Activated CD4-positive, CD25-positive, alpha-beta regulatory T cell treated with anti-CD3 and anti-CD28 coated beads, Interleukin-2, amount 50 U/mL, for 16 hours (primary cell): ENCODE results near the gene GCH1.
"Not testable (repeated sequence)": the region's sequence is repeated elsewhere in the genome, so short reads cannot be mapped to it uniquely, and the experiment has no call there.

Experiments used
- DNase-seq: peaks from one replicate; pipeline ENCODE4 v3.0.0-alpha.2; 2020; ENCODE audit warnings: low read depth, low spot score

GCH1 gene

DNA sequence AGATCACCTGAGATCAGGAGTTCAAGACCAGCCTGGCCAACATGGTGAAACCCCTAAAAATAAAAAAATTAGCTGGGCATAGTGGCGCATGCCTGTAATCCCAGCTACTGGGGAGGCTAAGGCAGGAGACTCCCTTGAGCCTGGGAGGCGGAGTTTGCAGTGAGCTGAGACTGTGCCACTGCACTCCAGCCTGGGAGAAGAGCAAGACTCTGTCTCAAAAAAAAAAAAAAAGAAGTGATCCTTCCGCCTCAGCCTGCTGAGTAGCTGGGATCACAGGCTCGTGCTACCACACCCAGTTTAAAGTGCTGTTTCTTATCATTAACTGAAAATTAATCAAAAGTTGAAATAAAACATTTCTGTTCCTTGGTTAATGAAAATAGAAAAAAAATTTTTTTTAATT lies 6.3 kb upstream of the GCH1 start:
- not testable (repeated sequence) for DNase-seq

DNA sequence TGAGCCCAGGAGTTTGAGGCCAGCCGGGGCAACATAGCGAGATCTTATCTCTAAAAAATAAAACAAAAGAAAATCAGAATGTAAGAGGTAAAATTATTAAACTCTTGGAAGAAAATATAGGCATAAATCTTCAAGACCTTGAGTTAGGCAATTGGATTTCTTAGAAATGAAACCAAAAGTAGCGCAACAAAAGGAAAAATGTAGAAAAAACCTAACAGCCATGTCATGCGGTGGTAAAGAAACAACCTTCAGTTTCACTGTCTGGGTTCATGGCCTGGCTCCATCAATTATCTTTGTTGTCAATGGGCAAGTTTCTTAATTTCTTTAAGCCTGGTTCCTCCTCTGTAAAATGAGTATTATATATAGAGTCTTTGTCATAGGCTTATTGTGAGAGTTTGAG lies 5.6 kb upstream of the GCH1 start:
- no peak for DNase-seq

DNA sequence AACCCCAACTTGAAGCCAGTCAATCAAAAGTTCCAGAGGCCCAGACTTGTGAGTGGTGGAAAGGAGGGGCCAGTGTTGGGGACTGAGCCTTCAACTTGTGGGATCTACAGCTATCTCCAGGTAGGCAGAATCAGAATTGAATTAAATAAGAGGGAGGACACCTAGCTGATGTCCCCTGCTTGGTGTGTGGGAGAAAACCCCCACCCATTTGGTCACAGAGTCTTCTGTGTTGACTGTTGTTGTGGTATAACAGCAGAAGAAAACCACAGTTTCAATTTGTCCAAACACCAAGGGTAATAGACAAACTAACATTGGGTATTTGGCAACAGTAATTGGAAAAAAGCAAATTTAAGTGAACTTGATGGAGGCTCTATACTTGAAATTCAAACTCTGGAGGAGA lies 3.4 kb upstream of the GCH1 start:
- DNase-seq = no peak

DNA sequence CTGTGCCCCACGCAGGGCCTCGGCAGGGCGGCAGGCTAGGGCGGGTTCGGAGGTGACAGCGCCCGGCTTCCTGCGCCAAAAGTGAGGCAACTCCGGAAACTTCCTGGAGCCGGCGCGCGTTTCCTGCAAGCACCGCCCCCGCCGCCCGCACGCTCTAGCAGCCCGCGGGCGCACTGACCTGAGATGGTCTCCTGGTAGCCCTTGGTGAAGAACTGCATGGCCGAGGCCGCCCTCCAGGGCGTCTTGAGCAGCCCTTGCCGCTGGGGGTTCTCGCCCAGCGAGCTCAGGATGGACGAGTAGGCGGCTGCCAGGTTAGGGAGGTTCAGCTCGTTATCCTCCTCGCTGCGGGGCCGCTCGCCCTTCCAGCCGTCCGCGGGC lies 494 bp downstream of the GCH1 start:
- peak; percentile 55 for DNase-seq

DNA sequence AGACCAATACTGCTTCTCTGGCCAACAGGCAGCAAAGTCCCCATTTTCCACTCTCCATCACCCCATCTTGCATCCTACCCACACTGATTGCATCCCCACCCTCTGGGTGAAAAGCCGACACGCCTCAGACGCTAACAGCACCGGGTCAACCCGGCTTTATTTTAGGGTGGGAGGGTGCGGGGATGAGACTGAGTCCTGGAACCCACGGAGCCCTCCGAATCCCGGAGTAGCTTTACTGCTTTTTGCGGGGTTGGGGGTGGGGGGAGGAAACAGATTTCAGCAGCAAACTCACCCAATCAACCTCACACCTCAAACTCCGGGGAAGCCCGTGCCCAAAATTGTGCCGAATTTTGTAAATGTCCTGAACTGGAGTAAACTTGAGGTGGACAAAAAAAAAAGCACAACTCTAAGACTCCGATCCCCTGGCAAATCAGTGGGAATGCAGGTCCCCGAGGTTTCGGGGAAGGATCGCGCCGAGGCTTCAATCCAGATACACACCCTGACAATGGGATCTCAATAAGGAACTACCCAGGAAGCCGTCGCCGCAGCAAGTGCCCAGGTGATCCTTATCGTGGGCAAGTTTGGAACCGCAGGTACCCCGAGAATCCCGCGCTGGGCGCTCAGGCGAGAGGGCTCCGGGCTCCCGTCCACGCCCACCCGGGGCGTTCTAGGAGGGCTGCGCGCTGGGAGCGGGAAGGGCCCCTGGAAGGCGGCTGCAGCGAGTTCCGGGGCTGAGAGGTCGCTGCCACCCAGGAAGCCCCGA lies 1.1 kb downstream of the GCH1 start:
- no peak for DNase-seq

DNA sequence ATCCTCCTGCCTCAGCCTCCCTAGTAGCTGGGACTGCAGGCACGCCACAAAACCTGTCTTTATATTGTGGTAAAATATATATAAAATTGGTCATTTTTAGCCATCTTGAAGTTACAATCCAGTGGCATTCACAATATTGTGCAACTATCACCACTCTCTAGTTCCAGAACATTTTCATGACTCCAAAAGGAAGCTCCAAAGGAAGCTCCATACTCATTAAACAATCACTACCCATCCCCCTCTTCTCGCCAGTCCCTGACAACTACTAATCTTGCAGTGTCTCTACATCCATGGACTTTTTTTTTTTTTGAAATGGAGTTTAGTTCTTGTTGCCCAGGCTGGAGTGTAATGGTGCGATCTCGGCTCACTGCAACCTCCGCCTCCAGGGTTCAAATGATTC lies 3.1 kb downstream of the GCH1 start:
- DNase-seq = no peak

DNA sequence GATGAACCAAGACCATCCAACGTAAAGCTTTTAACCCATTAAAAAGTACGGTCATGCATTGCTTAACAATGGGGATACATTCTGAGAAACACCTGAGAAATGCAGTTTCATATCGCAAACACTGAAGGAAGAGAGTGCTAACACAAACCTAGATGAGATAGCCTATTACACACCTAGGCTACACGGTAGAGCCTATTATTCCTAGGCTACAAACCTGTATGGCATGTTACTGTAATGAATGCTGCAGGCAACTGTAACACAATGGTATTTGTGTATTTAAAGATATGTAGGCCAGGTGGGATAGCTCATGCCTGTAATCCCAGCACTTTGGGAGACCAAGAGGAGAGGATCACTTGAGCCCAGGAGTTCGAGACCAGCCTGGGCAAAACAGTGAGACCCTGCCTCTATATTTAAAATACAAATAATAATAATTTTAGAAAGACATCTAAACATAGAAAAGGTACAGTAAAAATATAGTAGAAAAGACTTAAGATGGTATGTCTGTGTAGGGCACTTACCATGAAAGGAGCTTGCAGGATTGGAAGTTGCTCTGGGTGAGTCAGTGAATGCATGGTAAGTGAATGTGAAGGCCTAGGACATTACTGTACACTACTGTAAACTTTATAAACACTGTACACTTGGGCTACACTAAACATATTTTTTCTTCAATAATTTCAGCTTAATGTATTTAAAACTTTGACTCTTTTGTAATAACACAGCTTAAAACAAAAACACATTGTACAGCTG lies 4.6 kb downstream of the GCH1 start:
- DNase-seq = not testable (repeated sequence)

DNA sequence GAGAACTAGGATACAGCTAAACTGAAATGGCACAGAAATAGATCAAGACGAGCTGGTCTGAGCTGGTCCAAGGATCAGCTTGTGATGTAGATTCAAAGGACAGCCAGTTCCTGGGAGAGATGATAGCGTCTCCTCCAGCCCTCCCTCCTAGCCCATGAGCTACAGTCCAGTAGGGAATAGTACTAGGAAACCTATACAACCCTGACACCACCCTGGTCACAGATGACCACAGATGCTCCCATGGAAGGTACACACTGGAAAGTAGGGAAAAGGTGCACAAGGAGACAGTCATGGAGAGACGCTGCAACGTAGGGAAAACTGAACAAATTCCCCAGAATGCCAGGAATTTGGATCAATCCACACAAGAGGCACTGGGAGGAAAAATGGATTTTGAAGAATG lies 6.9 kb downstream of the GCH1 start:
- no peak for DNase-seq

DNA sequence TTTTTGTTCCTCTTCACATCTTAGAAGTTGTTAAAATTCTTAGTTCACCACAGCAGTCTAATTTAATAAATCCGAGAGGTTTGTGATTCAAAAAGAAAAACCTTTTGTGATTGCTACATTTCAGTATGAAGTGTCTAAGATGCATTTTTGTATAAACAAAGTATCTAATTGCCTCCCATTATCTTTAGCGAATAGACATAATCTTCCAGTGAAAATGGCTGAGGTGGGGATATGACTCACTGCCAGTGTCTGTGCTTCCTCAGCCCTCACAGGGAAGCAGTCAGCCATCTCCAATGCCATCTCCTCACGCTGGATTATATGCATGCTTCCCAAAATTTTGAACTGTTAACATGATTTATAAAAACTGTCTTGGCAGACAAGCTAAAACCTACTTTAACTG lies 7.6 kb downstream of the GCH1 start:
- no peak for DNase-seq

DNA sequence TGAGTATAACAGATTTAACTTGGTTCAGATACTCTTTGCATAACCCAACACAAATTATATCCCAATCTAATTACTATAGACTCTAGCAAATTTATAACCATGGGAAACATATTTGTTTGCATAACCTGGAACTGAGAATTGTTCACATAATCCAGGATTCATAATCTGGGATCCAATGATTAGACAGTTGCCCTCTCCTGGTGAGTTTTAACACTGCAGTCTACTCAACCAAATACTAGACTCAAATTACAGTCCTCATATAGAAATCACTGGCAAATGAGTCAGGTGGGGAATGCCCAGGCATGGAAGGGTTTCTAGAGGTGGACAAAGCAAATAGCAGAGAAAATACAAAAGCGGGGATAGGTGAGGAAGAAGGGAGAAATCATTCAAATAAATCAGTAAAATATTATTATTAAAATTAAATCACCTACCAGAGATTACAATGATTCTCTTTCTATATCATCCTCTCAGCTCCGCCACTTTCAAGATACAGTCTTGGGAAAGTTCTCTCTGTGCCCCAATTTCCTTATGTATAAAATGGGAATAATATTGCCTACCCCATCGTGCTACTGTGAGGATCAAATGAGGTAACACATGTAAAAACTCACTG lies 9.4 kb downstream of the GCH1 start:
- no peak for DNase-seq

DNA sequence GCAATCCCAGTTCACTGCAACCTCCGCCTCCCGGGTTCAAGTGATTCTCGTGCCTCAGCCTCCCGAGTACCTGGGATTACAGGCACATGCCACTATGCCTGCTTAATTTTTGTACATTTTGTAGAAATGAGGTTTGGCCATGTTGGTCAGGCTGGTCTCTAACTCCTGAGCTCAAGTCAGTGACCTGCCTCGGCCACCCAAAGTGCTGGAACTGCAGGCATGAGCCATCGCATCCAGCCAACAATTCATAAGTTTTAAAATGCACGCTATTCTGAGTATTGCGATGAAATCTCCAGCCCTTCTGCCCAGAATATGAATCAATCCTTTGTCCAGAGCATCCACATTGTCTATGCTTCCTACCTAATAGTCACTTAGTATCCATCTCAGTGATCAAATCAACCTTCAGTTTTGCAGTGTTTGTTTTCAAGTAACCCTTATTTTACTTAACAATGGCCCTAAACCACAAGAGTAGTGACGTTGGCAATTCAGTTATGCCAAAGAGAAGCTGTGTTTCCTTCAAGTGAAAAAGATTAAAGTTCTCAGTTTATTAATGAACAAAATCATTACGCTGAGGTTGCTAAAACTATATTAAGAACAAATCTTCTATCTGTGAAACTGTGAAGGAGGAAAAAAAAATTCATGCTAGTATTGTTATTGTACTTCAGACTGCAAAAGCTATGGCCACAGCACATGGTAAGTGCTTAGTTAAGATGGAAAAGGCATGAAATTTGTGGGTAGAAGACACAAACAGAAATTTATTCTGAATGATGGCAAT lies 11.0 kb downstream of the GCH1 start:
- DNase-seq = no peak

DNA sequence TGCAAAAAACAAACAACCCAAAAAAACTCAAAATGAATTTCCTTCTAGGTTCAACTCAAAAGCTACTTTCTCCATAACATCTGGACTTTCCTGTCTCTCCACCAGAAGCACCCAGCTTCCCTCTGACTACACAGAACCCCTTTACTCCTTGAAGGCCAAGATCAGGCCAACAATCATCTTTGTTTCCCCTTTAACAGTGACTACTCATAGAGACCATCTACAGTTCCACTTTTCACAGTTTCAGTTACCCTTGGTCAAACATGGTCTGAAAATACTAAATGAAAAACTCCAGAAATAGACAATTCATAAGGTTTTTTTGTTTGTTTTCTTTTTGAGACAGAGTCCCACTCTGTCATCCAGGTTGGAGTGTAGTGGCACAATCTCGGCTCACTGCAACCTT lies 11.8 kb downstream of the GCH1 start:
- DNase-seq = no peak

DNA sequence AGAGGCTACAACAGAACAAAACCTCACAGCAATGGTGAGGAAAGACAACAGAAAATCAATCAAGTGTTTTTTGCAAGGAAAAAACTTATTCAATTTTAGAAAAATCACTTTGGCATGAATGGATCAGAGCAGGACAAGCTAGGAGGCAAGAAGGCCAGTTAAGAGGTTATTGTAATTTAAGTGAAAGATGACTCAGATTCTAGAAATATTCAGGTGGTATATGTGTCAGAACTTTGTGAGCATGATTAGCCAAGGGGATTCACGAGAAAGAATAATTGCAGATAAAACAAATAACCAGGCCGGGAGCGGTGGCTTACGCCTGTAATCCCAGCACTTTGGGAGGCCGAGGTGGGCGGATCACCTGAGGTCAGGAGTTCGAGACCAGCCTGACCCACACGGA lies 12.7 kb downstream of the GCH1 start:
- no peak for DNase-seq

DNA sequence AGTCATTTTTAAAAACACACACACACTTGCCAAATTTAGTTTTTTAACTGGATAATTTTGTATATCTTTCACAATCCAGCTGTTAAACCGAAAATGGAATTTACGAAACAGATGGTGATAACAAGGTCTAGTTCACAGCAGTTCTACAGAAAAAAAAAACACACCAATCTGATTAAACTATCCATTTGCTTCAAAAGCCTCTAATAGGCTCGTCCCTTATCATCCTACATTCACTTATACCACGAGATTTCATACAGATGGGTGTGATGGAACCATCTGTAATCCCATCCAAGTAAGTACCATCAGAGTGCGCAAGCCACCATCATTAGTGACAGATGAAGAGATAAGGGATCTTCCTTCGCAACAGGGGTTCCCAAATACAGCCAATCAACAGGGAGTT lies 20.1 kb downstream of the GCH1 start:
- no peak for DNase-seq

DNA sequence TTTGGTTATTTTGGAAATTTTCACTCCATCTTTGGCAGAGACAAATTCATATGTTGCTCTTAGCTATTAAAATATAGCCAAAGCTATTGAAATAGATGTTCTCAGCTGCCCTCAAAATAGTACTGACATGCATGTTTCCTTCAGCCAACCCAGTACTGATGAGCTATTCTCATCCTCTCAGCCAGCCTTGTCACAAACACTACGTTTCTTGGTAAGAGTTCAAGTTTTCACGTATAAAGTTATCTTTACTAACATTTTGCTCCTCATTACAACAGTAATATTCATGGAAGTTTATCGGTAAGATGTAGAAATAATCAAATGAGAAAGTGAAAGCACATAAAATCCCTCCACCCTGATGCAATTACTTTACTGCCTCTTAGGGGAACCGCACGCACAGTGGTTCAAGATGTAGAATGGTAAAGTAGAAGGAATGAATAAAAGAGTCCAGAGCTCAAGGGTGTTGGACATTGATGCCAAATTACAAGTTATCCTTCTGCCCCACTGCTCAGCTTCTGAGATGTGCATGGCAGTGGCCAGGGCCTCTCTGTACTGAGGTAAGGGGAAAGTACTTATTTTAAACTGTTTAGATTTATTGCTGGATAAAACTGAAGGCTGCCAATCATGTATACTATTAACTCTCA lies 20.7 kb downstream of the GCH1 start:
- no peak for DNase-seq

DNA sequence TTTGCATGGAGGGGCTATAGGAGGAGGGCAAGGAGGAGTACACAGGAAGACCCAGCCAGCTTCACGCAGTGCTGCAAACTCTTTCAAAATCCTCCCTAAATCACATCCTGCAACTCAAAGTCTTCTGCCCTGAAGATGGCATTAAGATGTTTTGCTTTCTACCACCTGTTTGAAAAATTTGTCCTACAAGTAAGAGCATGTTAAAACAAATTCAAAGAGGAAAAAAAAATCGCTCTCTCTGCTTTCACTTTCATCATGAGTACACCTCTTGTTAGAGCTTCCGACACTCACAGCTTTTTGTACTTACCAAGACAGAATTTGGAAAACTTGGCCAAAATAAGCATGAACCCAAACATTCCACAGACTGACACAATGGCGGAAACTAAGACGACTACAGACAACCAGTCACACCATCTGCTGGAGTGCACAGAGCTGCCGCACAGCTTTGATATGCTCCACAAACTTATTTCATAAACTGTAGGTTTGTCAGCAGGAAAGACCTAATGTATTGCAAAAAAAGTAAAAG lies 21.3 kb downstream of the GCH1 start:
- DNase-seq = no peak

DNA sequence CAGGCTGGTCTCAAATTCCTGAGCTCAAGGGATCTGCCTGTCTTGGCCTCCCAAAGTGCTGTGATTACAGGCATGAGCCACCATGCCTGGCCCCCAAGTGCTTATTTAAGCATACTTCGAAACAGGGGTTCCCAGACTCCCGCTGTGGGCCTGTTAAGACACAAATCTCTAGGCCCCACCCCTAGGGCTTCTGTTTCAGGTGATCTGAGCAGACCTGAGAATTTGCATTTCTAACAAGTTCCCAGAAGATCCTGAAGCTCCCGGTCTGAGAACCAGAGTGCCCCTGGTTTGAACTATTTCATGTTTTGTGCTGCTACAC lies 25.0 kb downstream of the GCH1 start:
- DNase-seq = no peak

DNA sequence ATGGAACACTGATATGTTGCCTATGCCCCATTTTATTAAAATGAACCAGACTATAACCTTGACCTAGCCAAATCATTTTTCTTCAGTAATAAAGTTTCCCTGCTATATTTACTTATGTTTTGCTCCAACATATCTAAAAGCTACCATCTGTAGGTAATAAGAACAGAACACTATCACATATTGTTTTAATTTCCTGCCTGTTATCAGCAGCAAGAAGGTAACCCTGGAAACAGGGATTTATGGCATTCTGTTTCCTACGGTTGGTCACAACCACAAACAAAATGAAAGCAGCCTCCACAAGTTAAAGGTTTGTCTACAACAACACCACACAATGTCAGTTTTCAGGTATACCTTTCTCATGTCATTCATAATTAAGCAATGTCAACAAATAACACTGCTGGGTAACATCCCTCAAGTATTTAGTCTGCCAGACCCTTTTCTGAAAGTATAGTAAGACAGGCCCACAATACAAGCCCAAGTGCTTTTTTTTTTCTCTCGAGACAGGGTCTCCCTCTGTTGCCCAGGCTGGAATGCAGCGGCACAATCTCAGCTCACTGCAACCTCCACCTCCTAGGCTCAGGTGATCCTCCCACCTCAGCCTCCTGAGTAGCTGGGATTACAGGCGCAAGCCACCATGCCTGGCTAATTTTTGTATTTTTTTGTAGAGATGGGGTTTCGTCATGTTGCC lies 25.5 kb downstream of the GCH1 start:
- DNase-seq = no peak

DNA sequence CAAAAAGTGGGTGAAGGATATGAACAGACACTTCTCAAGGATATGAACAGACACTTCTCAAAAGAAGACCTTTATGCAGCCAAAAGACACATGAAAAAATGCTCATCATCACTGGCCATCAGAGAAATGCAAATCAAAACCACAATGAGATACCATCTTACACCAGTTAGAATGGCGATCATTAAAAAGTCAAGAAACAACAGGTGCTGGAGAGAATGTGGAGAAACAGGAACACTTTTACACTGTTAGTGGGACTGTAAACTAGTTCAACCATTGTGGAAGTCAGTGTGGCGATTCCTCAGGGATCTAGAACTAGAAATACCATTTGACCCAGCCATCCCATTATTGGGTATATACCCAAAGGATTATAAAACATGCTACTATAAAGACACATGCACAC lies 27.0 kb downstream of the GCH1 start:
- DNase-seq = not testable (repeated sequence)

DNA sequence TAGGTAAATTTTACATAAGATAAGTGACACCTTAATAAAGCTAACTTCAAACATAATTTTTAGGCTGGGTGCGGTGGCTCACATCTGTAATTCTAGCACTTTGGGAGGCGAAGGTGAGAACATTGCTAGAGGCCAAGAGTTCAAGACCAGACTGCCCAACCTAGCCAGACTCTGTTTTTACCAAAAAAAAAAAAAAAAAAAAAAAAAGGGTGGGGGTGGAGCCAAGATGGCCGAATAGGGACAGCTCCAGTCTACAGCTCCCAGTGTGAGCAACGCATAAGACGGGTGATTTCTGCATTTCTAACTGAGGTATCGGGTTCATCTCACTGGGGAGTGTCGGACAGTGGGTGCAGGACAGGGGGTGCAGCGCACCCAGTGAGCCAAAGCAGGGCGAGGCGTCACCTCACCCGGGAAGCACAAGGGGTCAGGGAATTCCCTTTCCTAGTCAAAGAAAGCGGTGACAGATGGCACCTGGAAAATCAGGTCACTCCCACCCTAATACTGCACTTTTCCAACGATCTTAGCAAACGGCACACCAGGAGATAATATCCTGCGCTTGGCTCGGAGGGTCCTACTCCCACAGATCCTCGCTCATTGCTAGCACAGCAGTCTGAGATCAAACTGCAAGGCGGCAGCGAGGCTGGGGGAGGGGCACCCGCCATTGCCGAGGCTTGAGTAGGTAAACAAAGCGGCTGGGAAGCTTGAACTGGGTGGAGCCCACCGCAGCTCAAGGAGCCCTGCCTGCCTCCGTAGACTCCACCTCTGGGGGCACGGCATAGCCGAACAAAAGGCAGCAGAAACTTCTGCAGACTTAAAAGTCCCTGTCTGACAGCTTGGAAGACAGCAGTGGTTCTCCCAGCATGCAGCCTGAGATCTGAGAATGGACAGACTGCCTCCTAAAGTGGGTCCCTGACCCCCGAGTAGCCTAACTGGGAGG lies 32.2 kb downstream of the GCH1 start:
- not testable (repeated sequence) for DNase-seq
